ENCODE measurements around the gene BTNL9. TPM values are rescaled to one million over a fixed set of nuclear protein-coding genes. Genes with fewer than 3 reads are reported as not detected.

Gene BTNL9
- total RNA-seq, 3 donors from 2014 or later (not counting 1 experiment from before 2014, with no cell fraction given): 0.54 TPM; not detected in 2

DNA sequence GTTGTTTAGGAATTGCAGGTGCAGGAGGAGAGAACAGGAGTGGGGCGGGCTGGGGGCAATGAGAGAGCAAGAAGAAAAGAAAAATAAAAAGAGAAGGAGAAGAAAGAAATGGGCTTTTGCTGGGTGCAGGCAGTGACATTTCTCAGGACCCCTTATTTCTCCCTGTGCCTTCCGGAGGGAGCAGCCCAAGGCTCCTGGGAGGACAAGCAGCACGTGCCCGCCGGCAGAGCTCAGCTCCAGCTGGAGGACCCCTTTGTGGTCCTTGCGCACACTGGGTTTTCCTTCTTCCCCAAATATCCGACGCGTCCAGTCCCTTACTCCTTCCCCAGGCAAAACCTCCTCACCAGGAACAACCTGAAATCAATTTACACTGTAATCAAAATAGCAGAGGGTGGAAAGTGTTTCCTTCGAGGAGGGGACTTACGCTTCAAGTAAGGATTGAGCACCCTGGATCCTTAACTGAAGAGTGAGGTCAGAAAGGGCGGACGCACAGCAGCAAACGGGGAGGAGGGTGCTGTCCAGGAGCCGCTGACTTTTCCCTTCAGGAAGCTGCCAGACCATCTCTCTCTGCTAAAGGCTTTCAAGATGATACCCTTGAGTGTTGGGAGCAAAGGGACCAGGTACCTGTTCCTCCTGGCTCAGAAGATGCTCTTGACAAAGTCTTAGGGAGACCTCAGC lies 2.1 kb downstream of the BTNL9 start:
- Mint-ChIP-seq H3K4me3 (no peak overlapping the region), H3K27ac (no peak overlapping the region), H3K4me1 (no peaks in the 10 kb centered on the region), H3K9me3 (no peaks in the 10 kb centered on the region), H3K27me3 (ENCODE audit: low read depth in 2 of 2) (peaks cover 28 to 33% of the 10 kb centered on the region in 2 donors), H3K36me3 (no peaks in the 10 kb centered on the region)
- Histone ChIP-seq H3K4me3 (ENCODE audit: low read length) (no peak overlapping the region), H3K9me3 (ENCODE audit: control insufficient read depth, insufficient read depth, low read length) (no peaks in the 10 kb centered on the region), H3K36me3 (ENCODE audit: control insufficient read depth, insufficient read depth, low read length) (no peaks in the 10 kb centered on the region), H3K4me1 (ENCODE audit: control insufficient read depth, insufficient read depth, low read length) (no peaks in the 10 kb centered on the region), H3K27ac (ENCODE audit: low read length) (no peak overlapping the region), H3K27me3 (ENCODE audit: control insufficient read depth, insufficient read depth, low read length) (peaks cover 5% of the 10 kb centered on the region)
- intact Hi-C loops (cut with micrococcal nuclease): no loop called here
- DNase-seq (no peak), ATAC-seq (no peak)
- TF ChIP-seq, protein P1, sequence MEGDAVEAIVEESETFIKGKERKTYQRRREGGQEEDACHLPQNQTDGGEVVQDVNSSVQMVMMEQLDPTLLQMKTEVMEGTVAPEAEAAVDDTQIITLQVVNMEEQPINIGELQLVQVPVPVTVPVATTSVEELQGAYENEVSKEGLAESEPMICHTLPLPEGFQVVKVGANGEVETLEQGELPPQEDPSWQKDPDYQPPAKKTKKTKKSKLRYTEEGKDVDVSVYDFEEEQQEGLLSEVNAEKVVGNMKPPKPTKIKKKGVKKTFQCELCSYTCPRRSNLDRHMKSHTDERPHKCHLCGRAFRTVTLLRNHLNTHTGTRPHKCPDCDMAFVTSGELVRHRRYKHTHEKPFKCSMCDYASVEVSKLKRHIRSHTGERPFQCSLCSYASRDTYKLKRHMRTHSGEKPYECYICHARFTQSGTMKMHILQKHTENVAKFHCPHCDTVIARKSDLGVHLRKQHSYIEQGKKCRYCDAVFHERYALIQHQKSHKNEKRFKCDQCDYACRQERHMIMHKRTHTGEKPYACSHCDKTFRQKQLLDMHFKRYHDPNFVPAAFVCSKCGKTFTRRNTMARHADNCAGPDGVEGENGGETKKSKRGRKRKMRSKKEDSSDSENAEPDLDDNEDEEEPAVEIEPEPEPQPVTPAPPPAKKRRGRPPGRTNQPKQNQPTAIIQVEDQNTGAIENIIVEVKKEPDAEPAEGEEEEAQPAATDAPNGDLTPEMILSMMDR (IDR thresholded peaks at IDR 0.05): no peak
- 69% methylated on average over 15 of the region's 15 CpGs for WGBS (ENCODE audit: insufficient coverage)

DNA sequence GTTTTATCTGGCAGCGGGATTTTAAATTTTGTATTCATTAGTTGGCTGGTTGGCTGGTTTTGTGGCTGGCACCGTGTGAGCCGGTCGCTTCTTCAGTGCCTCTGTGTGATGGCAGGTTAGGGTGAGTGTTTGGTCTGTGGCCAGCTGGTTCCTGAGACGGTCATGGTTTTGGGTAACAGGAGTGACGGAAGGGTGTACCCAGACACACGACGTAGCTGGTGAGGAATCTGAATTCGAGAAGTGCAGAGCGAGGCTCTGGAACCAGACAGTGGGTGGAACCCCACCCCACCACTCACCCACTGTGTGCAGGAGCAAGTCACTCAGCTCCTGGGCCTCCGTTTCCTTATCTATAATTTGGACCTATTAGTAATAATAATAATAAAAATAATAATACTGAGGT lies 2.7 kb downstream of the BTNL9 start:
- intact Hi-C loops (cut with micrococcal nuclease): no loop called here
- H3K27me3 ChIP-seq (ENCODE audit: control insufficient read depth, insufficient read depth, low read length): peaks cover 7% of the 10 kb centered on the region
- no peaks in the 10 kb centered on the region for H3K4me1 ChIP-seq (ENCODE audit: control insufficient read depth, insufficient read depth, low read length)
- 86% methylated on average over 10 of the region's 11 CpGs for WGBS (ENCODE audit: insufficient coverage)
- Mint-ChIP-seq H3K9me3 (no peaks in the 10 kb centered on the region), H3K4me3 (no peak overlapping the region), H3K4me1 (no peaks in the 10 kb centered on the region), H3K27ac (no peak overlapping the region), H3K27me3 (ENCODE audit: low read depth in 2 of 2) (peaks cover 31 to 33% of the 10 kb centered on the region in 2 donors), H3K36me3 (no peaks in the 10 kb centered on the region)
- H3K27ac ChIP-seq (ENCODE audit: low read length): no peak overlapping the region
- DNase-seq: no peak
- TF ChIP-seq, protein P1 (IDR thresholded peaks at IDR 0.05): no peak
- no peaks in the 10 kb centered on the region for H3K9me3 ChIP-seq (ENCODE audit: control insufficient read depth, insufficient read depth, low read length)
- H3K36me3 ChIP-seq (ENCODE audit: control insufficient read depth, insufficient read depth, low read length): no peaks in the 10 kb centered on the region
- ATAC-seq: no peak
- no peak overlapping the region for H3K4me3 ChIP-seq (ENCODE audit: low read length)

DNA sequence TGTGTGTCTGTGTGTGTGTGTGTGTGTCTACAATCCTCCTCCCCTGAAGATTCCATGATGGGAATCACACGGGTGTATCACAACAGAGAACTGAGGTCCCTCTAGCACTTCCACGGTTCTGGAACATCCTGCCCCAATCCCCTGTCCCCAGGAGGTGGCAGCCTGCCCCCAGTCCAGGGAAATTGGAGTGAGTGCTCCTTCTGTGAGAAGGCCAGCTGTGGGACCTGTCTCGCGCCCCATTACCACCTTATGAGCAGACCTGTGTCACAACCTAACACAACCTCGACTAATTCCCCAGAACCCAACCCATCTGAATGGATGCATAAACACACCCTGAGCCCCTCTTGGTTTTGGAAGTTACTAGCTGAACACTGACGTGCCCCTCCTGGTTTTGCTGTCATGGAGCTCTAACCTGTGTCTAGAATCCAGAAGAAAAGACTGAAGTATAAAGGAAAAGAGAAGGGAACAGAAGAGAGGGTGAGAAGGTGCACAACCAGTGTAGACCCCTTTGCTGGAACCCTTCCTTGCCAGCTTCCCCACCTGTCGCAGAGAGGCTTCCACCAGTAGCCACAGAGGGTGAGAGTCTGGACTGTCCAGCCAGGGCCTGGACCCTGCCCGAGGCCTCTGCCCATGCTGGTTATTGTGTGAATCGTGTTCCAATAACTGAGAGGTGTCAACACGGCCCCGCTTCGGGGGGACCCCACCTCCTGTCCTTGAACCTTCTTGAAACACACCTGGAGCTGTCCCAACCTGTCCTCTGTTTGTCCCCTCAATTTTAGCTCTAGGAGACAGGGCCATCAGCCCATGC lies 3.4 kb downstream of the BTNL9 start:
- H3K4me1 ChIP-seq (ENCODE audit: control insufficient read depth, insufficient read depth, low read length): no peaks in the 10 kb centered on the region
- WGBS (ENCODE audit: insufficient coverage): 77% methylated on average over 12 of the region's 12 CpGs
- no peaks in the 10 kb centered on the region for H3K36me3 ChIP-seq (ENCODE audit: control insufficient read depth, insufficient read depth, low read length)
- TF ChIP-seq, protein P1 (IDR thresholded peaks at IDR 0.05): no peak
- peaks cover 28 to 33% of the 10 kb centered on the region in 2 donors for H3K27me3 Mint-ChIP-seq (ENCODE audit: low read depth in 2 of 2)
- no peak overlapping the region for H3K4me3 Mint-ChIP-seq
- peak in 1 of 3 donors; percentile 36 for ATAC-seq
- H3K4me3 ChIP-seq (ENCODE audit: low read length): no peak overlapping the region
- H3K36me3 Mint-ChIP-seq: no peaks in the 10 kb centered on the region
- no peaks in the 10 kb centered on the region for H3K4me1 Mint-ChIP-seq
- peaks cover 12% of the 10 kb centered on the region for H3K27me3 ChIP-seq (ENCODE audit: control insufficient read depth, insufficient read depth, low read length)
- intact Hi-C loops (cut with micrococcal nuclease): no loop called here
- no peak overlapping the region for H3K27ac ChIP-seq (ENCODE audit: low read length)
- H3K27ac Mint-ChIP-seq: no peak overlapping the region
- no peaks in the 10 kb centered on the region for H3K9me3 ChIP-seq (ENCODE audit: control insufficient read depth, insufficient read depth, low read length)
- H3K9me3 Mint-ChIP-seq: no peaks in the 10 kb centered on the region
- no peak for DNase-seq

Data from natural killer cell (primary cell).